ENCODE data around the gene SARM1.
A peak's percentile ranks its signal among the peaks of the same experiment; 100 is the strongest.

Gene SARM1

GRCh38 chr17:28368306-28368831 is 3.1 kb upstream of the SARM1 start:
- no peak for TF ChIP-seq CTCF (IDR thresholded peaks at IDR 0.05; ENCODE audit: low read length, missing control alignments)
- no peak for DNase-seq (ENCODE audit: low read depth)
- H3K4me3 ChIP-seq (replicated peaks; ENCODE audit: low read depth, low read length), result no peak overlapping the region

GRCh38 chr17:28368915-28369683 is 2.4 kb upstream of the SARM1 start:
- no peak overlapping the region for H3K4me3 ChIP-seq (replicated peaks; ENCODE audit: low read depth, low read length)
- no peak for DNase-seq (ENCODE audit: low read depth)
- no peak for TF ChIP-seq CTCF (IDR thresholded peaks at IDR 0.05; ENCODE audit: low read length, missing control alignments)

GRCh38 chr17:28369684-28370034 is 1.8 kb upstream of the SARM1 start:
- no peak overlapping the region for H3K4me3 ChIP-seq (replicated peaks; ENCODE audit: low read depth, low read length)
- no peak for TF ChIP-seq CTCF (IDR thresholded peaks at IDR 0.05; ENCODE audit: low read length, missing control alignments)
- DNase-seq (ENCODE audit: low read depth), result no peak

- peak; percentile 70 for DNase-seq (ENCODE audit: low read depth)
- peak within 1 kb of the TSS; percentile 60 for H3K4me3 ChIP-seq (replicated peaks; ENCODE audit: low read depth, low read length)
- TF ChIP-seq CTCF (IDR thresholded peaks at IDR 0.05; ENCODE audit: low read length, missing control alignments), result no peak
Measured at GRCh38 chr17:28370035-28370743, 1.3 kb upstream of the SARM1 start, which contains the start of gene VTN. TSS of gene VTN (minus strand) at chr17:28370307. CDS start at chr17:28370203, 104 bp downstream.

GRCh38 chr17:28370744-28371103 is 770 bp upstream of the SARM1 start:
- no peak for DNase-seq (ENCODE audit: low read depth)
- H3K4me3 ChIP-seq (replicated peaks; ENCODE audit: low read depth, low read length), result peak overlapping the region; percentile 60
- no peak for TF ChIP-seq CTCF (IDR thresholded peaks at IDR 0.05; ENCODE audit: low read length, missing control alignments)

GRCh38 chr17:28372203-28372944 is 880 bp downstream of the SARM1 start:
- TF ChIP-seq CTCF (IDR thresholded peaks at IDR 0.05; ENCODE audit: low read length, missing control alignments), result no peak
- peak; percentile 24 for DNase-seq (ENCODE audit: low read depth)
- H3K4me3 ChIP-seq (replicated peaks; ENCODE audit: low read depth, low read length), result peak overlapping the region; percentile 60
